Memory B cell (primary cell): ENCODE data around the gene WIPF3.

Source experiments
- ATAC-seq: fragments of 150-1000 bp; cut with Tn5 transposase; 2 replicates; pipeline ENCODE4 v1.10.0; 2021; ENCODE audit warnings: low read depth, mild to moderate bottlenecking, moderate library complexity
- DNase-seq, 2 donors: peaks; one replicate each; pipeline ENCODE4 v3.0.0; 2022; ENCODE audit warnings: low spot score in 2 of 2
- H3K27ac Mint-ChIP-seq: one replicate; pipeline ENCODE4 v1.8.0; 2022; ENCODE audit warnings: mild to moderate bottlenecking, moderate library complexity, mixed read lengths
- H3K27me3 Mint-ChIP-seq: one replicate; pipeline ENCODE4 v1.8.0; 2022; ENCODE audit warnings: mixed read lengths
- H3K36me3 Mint-ChIP-seq: one replicate; pipeline ENCODE4 v1.8.0; 2022; ENCODE audit warnings: mild to moderate bottlenecking, mixed read lengths
- H3K4me1 Mint-ChIP-seq: one replicate; pipeline ENCODE4 v1.8.0; 2022; ENCODE audit warnings: mixed read lengths
- H3K4me3 Mint-ChIP-seq: one replicate; pipeline ENCODE4 v1.8.0; 2022; ENCODE audit warnings: mild to moderate bottlenecking, moderate library complexity, mixed read lengths
- H3K9me3 Mint-ChIP-seq: one replicate; pipeline ENCODE4 v1.8.0; 2022; ENCODE audit warnings: mixed read lengths

The WIPF3 gene

DNA sequence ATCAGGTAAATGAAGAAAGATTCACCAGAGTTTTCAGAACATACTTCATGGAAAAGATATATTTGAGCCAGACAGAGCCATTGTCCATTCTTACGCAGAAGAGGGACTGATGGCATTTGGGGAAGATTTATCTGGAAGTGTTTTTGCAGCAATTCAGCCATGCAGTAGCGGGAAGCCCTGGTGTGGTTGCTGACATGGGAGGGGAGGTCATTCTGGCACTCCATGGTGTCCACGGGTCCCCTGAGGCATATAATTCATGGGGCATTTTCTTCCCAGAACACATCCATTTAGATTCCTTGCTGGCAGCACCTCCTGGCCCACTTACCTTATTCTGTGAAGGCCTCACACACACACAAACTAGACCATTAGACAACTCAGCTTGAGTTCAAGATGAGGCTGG lies 55.6 kb downstream of the WIPF3 start:
- DNase-seq (no peak), ATAC-seq (no peak)
- peaks cover 2% of the 10 kb centered on the region for H3K4me1 Mint-ChIP-seq
- no peaks in the 10 kb centered on the region for H3K9me3 Mint-ChIP-seq
- no peak overlapping the region for H3K4me3 Mint-ChIP-seq
- H3K27me3 Mint-ChIP-seq = peaks cover 7% of the 10 kb centered on the region
- H3K27ac Mint-ChIP-seq = no peak overlapping the region
- no peaks in the 10 kb centered on the region for H3K36me3 Mint-ChIP-seq

GRCh38 chr7:29864656-29865055 lies 58.3 kb downstream of the WIPF3 start:
- ATAC-seq (no peak), DNase-seq (no peak)
- no peaks in the 10 kb centered on the region for H3K4me1 Mint-ChIP-seq
- no peaks in the 10 kb centered on the region for H3K9me3 Mint-ChIP-seq
- no peak overlapping the region for H3K27ac Mint-ChIP-seq
- H3K36me3 Mint-ChIP-seq = no peaks in the 10 kb centered on the region
- peaks cover 8% of the 10 kb centered on the region for H3K27me3 Mint-ChIP-seq
- H3K4me3 Mint-ChIP-seq = no peak overlapping the region

DNA sequence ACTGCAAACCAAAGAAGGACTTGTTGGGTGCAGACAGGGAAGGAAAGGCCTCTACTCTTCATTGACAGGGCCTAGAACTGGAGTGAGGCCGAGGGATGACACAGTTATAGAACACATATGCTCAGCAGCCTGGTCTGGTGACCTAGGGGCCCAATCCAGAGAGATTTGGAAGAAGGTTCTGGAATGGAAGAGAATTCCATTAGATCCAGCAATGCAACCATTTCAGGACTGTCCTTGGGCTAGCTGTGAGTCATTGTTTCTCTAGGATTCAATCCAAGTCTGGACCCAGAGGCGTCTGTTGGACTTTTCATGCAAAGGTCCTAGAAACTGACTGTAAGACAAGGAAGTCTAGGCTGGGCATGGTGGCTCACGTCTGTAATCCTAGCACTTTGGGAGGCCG lies 59.2 kb downstream of the WIPF3 start:
- Mint-ChIP-seq H3K4me3 (no peak overlapping the region), H3K36me3 (no peaks in the 10 kb centered on the region), H3K9me3 (no peaks in the 10 kb centered on the region), H3K27ac (no peak overlapping the region), H3K4me1 (no peaks in the 10 kb centered on the region), H3K27me3 (peaks cover 7% of the 10 kb centered on the region)
- no peak for ATAC-seq
- DNase-seq = no peak

DNA sequence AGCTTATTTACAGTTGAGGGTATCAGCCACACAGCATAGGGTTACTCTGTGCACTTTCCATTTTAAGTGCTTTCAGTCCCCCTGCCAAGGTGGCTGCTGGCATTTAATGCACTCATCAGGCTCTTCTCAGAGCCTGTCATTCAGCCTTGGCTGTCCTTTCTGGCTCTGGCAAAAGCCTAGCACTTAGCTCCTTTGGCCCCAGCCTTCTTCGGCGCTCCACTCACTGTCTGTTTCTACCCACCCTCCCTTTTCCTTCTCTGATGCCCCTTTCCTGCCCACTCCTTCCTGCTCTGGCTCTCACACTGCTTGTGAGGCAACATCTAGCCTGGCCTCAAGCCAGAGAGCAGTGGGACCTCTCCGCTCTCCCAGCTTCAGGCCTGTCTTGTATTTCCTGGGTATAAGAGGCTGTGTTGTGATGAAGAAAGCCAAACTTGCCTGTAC lies 60.2 kb downstream of the WIPF3 start:
- Mint-ChIP-seq H3K27me3 (peaks cover 6% of the 10 kb centered on the region), H3K4me1 (no peaks in the 10 kb centered on the region), H3K36me3 (no peaks in the 10 kb centered on the region), H3K9me3 (no peaks in the 10 kb centered on the region), H3K27ac (no peak overlapping the region), H3K4me3 (no peak overlapping the region)
- DNase-seq = no peak
- ATAC-seq = no peak

- Mint-ChIP-seq H3K4me1 (no peaks in the 10 kb centered on the region), H3K27ac (no peak overlapping the region), H3K27me3 (peaks cover 6% of the 10 kb centered on the region), H3K4me3 (no peak overlapping the region), H3K9me3 (no peaks in the 10 kb centered on the region), H3K36me3 (no peaks in the 10 kb centered on the region)
- ATAC-seq = no peak
- DNase-seq = no peak
Observed at GRCh38 chr7:29871787-29872398, 65.6 kb downstream of the WIPF3 start.

DNA sequence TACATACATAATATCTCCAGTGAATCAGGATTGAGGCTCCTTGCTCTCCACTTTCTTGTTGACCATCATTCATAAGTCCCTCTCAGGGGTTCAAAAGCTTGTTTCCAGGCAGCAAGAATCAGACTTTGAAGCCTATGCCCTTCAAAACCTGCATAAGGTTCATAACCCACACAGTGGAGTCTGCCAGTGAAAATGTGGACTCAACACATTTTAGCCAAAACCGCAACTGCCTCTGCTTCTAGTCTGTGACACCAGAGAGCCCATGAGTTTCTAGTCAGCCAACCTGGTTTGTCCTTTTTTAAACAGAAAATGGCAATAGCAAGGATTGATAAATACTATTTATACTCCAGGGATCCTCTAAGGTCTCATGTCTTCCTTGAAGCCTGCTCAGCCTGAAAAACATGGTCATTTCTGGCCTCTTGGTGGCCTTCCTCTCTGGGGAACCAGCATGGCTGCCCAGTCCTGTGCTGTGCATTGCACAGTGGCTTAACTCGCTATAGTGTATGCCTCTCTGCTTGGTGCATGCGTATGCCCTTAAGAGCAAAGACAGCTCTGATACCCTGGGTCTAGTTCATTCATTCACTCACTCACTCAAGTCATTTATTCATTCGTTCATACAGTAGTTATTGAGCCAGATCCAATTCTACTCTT lies 67.5 kb downstream of the WIPF3 start:
- H3K27ac Mint-ChIP-seq = no peak overlapping the region
- no peaks in the 10 kb centered on the region for H3K9me3 Mint-ChIP-seq
- peaks cover 3% of the 10 kb centered on the region for H3K4me1 Mint-ChIP-seq
- no peaks in the 10 kb centered on the region for H3K36me3 Mint-ChIP-seq
- H3K27me3 Mint-ChIP-seq = peaks cover 5% of the 10 kb centered on the region
- DNase-seq (no peak), ATAC-seq (no peak)
- no peak overlapping the region for H3K4me3 Mint-ChIP-seq

GRCh38 chr7:29875741-29876140 lies 69.4 kb downstream of the WIPF3 start:
- no peaks in the 10 kb centered on the region for H3K36me3 Mint-ChIP-seq
- peaks cover 5% of the 10 kb centered on the region for H3K27me3 Mint-ChIP-seq
- DNase-seq (no peak), ATAC-seq (no peak)
- no peak overlapping the region for H3K4me3 Mint-ChIP-seq
- peaks cover 3% of the 10 kb centered on the region for H3K4me1 Mint-ChIP-seq
- H3K9me3 Mint-ChIP-seq = no peaks in the 10 kb centered on the region
- H3K27ac Mint-ChIP-seq = no peak overlapping the region

GRCh38 chr7:29877196-29877595 lies 70.9 kb downstream of the WIPF3 start:
- peaks cover 3% of the 10 kb centered on the region for H3K4me1 Mint-ChIP-seq
- peaks cover 7% of the 10 kb centered on the region for H3K27me3 Mint-ChIP-seq
- DNase-seq (no peak), ATAC-seq (no peak)
- H3K36me3 Mint-ChIP-seq = no peaks in the 10 kb centered on the region
- no peaks in the 10 kb centered on the region for H3K9me3 Mint-ChIP-seq
- H3K4me3 Mint-ChIP-seq = no peak overlapping the region
- H3K27ac Mint-ChIP-seq = no peak overlapping the region

- H3K27ac Mint-ChIP-seq = no peak overlapping the region
- H3K4me3 Mint-ChIP-seq = no peak overlapping the region
- peaks cover 3% of the 10 kb centered on the region for H3K4me1 Mint-ChIP-seq
- H3K36me3 Mint-ChIP-seq = no peaks in the 10 kb centered on the region
- DNase-seq = peak; percentile 37
- peaks cover 9% of the 10 kb centered on the region for H3K27me3 Mint-ChIP-seq
- no peaks in the 10 kb centered on the region for H3K9me3 Mint-ChIP-seq
- peak; percentile 74 for ATAC-seq
Observed at GRCh38 chr7:29878081-29878688, 71.9 kb downstream of the WIPF3 start.

- Mint-ChIP-seq H3K4me1 (peaks cover 3% of the 10 kb centered on the region), H3K4me3 (no peak overlapping the region), H3K36me3 (no peaks in the 10 kb centered on the region), H3K27ac (no peak overlapping the region), H3K27me3 (peaks cover 11% of the 10 kb centered on the region), H3K9me3 (no peaks in the 10 kb centered on the region)
- ATAC-seq = no peak
- no peak for DNase-seq
Observed at GRCh38 chr7:29879609-29880008, 73.3 kb downstream of the WIPF3 start.

DNA sequence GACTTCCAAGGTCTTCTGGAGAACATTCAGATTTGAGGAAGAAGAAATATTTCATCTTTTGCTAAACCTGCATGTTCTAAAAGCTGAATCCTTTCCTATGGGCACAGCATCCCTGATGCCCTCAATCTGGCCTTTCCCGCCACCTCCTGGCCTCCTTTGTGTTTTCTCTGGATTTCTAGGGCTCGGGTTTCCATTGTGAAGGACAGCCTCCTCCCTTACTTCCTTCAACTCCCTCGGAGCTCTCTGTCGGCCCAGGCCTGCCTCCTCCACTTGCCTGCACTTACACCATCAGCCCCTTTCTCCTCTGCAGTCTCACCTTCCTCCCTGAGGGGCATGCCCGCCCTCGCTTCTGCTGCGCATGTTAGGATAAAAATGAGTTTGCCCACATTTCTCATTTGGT lies 75.4 kb downstream of the WIPF3 start:
- H3K27ac Mint-ChIP-seq = no peak overlapping the region
- no peaks in the 10 kb centered on the region for H3K9me3 Mint-ChIP-seq
- peaks cover 3% of the 10 kb centered on the region for H3K4me1 Mint-ChIP-seq
- H3K36me3 Mint-ChIP-seq = no peaks in the 10 kb centered on the region
- H3K4me3 Mint-ChIP-seq = no peak overlapping the region
- ATAC-seq (no peak), DNase-seq (no peak)
- H3K27me3 Mint-ChIP-seq = peaks cover 10% of the 10 kb centered on the region

DNA sequence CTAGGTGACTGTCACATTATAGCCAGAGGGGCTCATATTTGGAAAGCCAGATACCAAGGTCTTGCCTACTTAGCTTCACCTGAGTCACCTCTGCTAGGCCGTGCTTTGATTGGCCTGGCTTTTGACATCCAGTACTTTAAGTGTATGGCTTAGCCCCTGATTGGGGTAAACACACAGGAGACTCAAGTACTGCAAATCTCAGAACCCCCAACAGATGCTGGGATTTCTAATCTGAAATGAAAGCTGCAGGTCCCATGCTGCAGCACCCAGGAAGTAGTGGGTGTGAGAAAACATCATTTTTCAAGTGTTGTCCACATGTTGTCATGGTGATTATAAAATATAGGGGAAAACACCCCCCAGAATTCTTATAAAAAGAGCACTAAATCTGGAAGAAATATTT lies 76.2 kb downstream of the WIPF3 start:
- Mint-ChIP-seq H3K27me3 (peaks cover 9% of the 10 kb centered on the region), H3K4me3 (no peak overlapping the region), H3K9me3 (no peaks in the 10 kb centered on the region), H3K27ac (no peak overlapping the region), H3K4me1 (peaks cover 3% of the 10 kb centered on the region), H3K36me3 (no peaks in the 10 kb centered on the region)
- ATAC-seq (no peak), DNase-seq (no peak)

- peak overlapping the region; percentile 62 for H3K4me3 Mint-ChIP-seq
- no peaks in the 10 kb centered on the region for H3K9me3 Mint-ChIP-seq
- no peak for DNase-seq
- no peaks in the 10 kb centered on the region for H3K4me1 Mint-ChIP-seq
- H3K27me3 Mint-ChIP-seq = peaks cover 9% of the 10 kb centered on the region
- no peak overlapping the region for H3K27ac Mint-ChIP-seq
- no peaks in the 10 kb centered on the region for H3K36me3 Mint-ChIP-seq
- ATAC-seq = peak; percentile 21
Observed at GRCh38 chr7:29883462-29884398, 77.4 kb downstream of the WIPF3 start.
